Uterus (tissue), 2 donors: ENCODE results near the gene CAPZA1.

Experiments used
- CTCF ChIP-seq, 4 experiments: fragments of 200-600 bp in 2 of 4; fragments of 450-650 bp in 2 of 4; sonication (generic) in 2 of 4; IDR thresholded peaks; one replicate each; pipeline ENCODE4 v1.5.1; 2016 to 2019; ENCODE audit warnings: antibody characterized with exemption in 4 of 4, mild to moderate bottlenecking in 2 of 4, moderate library complexity in 1 of 4
- POLR2A ChIP-seq, 2 donors: fragments of 450-650 bp; IDR thresholded peaks; one replicate each; pipeline ENCODE4 v1.6.1; 2016; ENCODE audit warnings: antibody characterized with exemption in 2 of 2, mild to moderate bottlenecking in 1 of 2, moderate library complexity in 1 of 2

GRCh38 chr1:112626887-112627286, 7.3 kb downstream of the CAPZA1 start:
- no peak for TF ChIP-seq POLR2A (IDR thresholded peaks at IDR 0.05)
- no peak for TF ChIP-seq CTCF (IDR thresholded peaks at IDR 0.05)
